B cell (primary cell): ENCODE measurements around the gene SCAMP4. TPM values are rescaled to one million over a fixed set of nuclear protein-coding genes. Genes with fewer than 3 reads are reported as not detected.

Source experiments
- ATAC-seq: fragments of 200-7000 bp; cut with Tn5 transposase; one replicate; pipeline ENCODE4 v1.10.0; 2021; ENCODE audit warnings: low read depth, mild to moderate bottlenecking, moderate number of reproducible peaks, moderate library complexity
- CTCF ChIA-PET: fragments of 350-600 bp; sonication (Branson Sonifier 250); formaldehyde crosslinking; loops from one replicate; lab custom pipeline; 2021; ENCODE audit warnings: antibody characterized with exemption, inconsistent platforms; lab: Charles Lee
- POLR2A ChIA-PET: fragments of 350-600 bp; sonication (Branson Sonifier 250); formaldehyde crosslinking; loops from one replicate; lab custom pipeline; 2021; ENCODE audit warnings: antibody characterized with exemption; lab: Charles Lee
- DNase-seq: peaks from one replicate; pipeline ENCODE4 v3.0.0; 2013
- H2AFZ ChIP-seq: 2 replicates; pipeline ENCODE4 v1.6.1; 2012; ENCODE audit warnings: mild to moderate bottlenecking, low read depth, low read length; ENCODE audit not compliant: insufficient read depth, poor library complexity, severe bottlenecking
- H3K27ac ChIP-seq, 2 donors: 1 replicate in 1 of 2; 2 replicates in 1 of 2; pipeline ENCODE4 v1.5.1; 2012 to 2013; ENCODE audit warnings: low read length in 2 of 2, mild to moderate bottlenecking in 2 of 2, moderate library complexity in 1 of 2
- H3K27me3 ChIP-seq, 4 experiments: fragments of 200-600 bp in 1 of 4; sonication (generic) in 1 of 4; replicated peaks in 1 of 4; 1 replicate in 2 of 4; 2 replicates in 2 of 4; pipeline versions ENCODE4 v1.6.1 to v1.7.0; 2013 to 2016; ENCODE audit warnings: low read length in 3 of 4, mild to moderate bottlenecking in 2 of 4, mixed read lengths in 1 of 4, moderate library complexity in 1 of 4; ENCODE audit not compliant: insufficient read depth in 4 of 4, control insufficient read depth in 3 of 4; ENCODE audit errors: control extremely low read depth in 1 of 4
- H3K36me3 ChIP-seq, 2 experiments: replicated peaks in 1 of 2; 1 replicate in 1 of 2; 2 replicates in 1 of 2; pipeline versions ENCODE4 v1.6.1 to v1.7.1; 2013; ENCODE audit warnings: low read length in 1 of 2; ENCODE audit not compliant: insufficient read depth in 2 of 2, control insufficient read depth in 1 of 2; ENCODE audit errors: control extremely low read depth in 1 of 2, extremely low read depth in 1 of 2
- H3K4me1 ChIP-seq, 2 donors: fragments of 200-600 bp in 1 of 2; sonication (generic) in 1 of 2; 1 replicate in 1 of 2; 2 replicates in 1 of 2; pipeline versions ENCODE4 v1.5.1 to v1.6.1; 2013 to 2017; ENCODE audit warnings: low read length in 2 of 2; ENCODE audit not compliant: control insufficient read depth in 2 of 2, insufficient read depth in 2 of 2
- H3K4me2 ChIP-seq: replicated peaks from 2 replicates; pipeline ENCODE3; 2012; ENCODE audit warnings: mild to moderate bottlenecking, low read depth, low read length; ENCODE audit not compliant: poor library complexity, severe bottlenecking
- H3K4me3 ChIP-seq, 5 experiments: fragments of 200-600 bp in 1 of 5; sonication (generic) in 1 of 5; 1 replicate in 3 of 5; 2 replicates in 2 of 5; pipeline versions ENCODE4 v1.5.1 to v1.7.0; 2011 to 2016; ENCODE audit warnings: low read length in 4 of 5, mild to moderate bottlenecking in 4 of 5, low read depth in 2 of 5, control low read depth in 1 of 5, moderate library complexity in 1 of 5; ENCODE audit not compliant: insufficient read depth in 1 of 5; ENCODE audit errors: control extremely low read depth in 1 of 5, extremely low read depth in 1 of 5
- H3K79me2 ChIP-seq: fragments of 200-600 bp; sonication (generic); one replicate; pipeline ENCODE4 v1.6.0; 2016; ENCODE audit warnings: low read length; ENCODE audit not compliant: control insufficient read depth, insufficient read depth
- H3K9ac ChIP-seq: fragments of 200-600 bp; sonication (generic); 2 replicates; pipeline ENCODE4 v1.6.1; 2017; ENCODE audit warnings: mild to moderate bottlenecking, low read length, moderate library complexity
- H3K9me3 ChIP-seq, 3 donors: one replicate each; pipeline versions ENCODE4 v1.6.1 to v1.7.1; 2013; ENCODE audit warnings: low read length in 2 of 3; ENCODE audit not compliant: control insufficient read depth in 2 of 3, insufficient read depth in 1 of 3; ENCODE audit errors: control extremely low read depth in 1 of 3
- H4K20me1 ChIP-seq: 2 replicates; pipeline ENCODE4 v1.6.0; 2012; ENCODE audit warnings: mild to moderate bottlenecking, low read length; ENCODE audit not compliant: insufficient read depth, control insufficient read depth, poor library complexity, severe bottlenecking
- H3K27ac Mint-ChIP-seq: one replicate; pipeline ENCODE4 v1.8.0; 2021; ENCODE audit warnings: mixed read lengths
- H3K27me3 Mint-ChIP-seq: one replicate; pipeline ENCODE4 v1.8.0; 2021; ENCODE audit warnings: mixed read lengths
- H3K4me1 Mint-ChIP-seq: one replicate; pipeline ENCODE4 v1.8.0; 2021; ENCODE audit warnings: mixed read lengths
- H3K4me3 Mint-ChIP-seq: one replicate; pipeline ENCODE4 v1.8.0; 2021; ENCODE audit warnings: mixed read lengths
- H3K9me3 Mint-ChIP-seq: one replicate; pipeline ENCODE4 v1.8.0; 2022; ENCODE audit warnings: mixed read lengths; ENCODE audit not compliant: insufficient read depth
- CTCF ChIP-seq: fragments of 200-600 bp; IDR thresholded peaks from one replicate; pipeline ENCODE4 v1.8.0; 2022; ENCODE audit warnings: antibody characterized with exemption, mild to moderate bottlenecking
- EZH2 ChIP-seq: IDR thresholded peaks from 2 replicates; pipeline ENCODE4 v1.6.1; 2012; ENCODE audit warnings: borderline replicate concordance, low read depth, mild to moderate bottlenecking, moderate library complexity, low read length; ENCODE audit not compliant: insufficient read depth, poor library complexity, severe bottlenecking
- WGBS: methylation state at CpG from one replicate; pipeline ENCODE4 v1.1.5; 2013; ENCODE audit warnings: missing lambda C conversion rate; ENCODE audit not compliant: insufficient coverage; 5-methylcytosine and 5-hydroxymethylcytosine counted together
- intact Hi-C: fragments of 100-400 bp; cut with micrococcal nuclease; formaldehyde crosslinking; loops from one replicate; pipeline ENCODE4 v1.10.0; 2022
- polyA plus RNA-seq: library from polyadenylated mRNA; depleted of rRNA; stranded (reverse); fragments of >200 nt; gene quantifications from 2 replicates; pipeline ENCODE4 v1.2.3, GENCODE V29; 2012
- total RNA-seq, 2 donors: library from RNA; stranded (reverse); fragments of 120-200 nt in 1 of 2; gene quantifications; 1 replicate in 1 of 2; 2 replicates in 1 of 2; pipeline versions ENCODE4 v1.2.3 to v1.2.4, GENCODE V29; 2013 to 2022

Gene SCAMP4
- total and polyA plus RNA-seq, 2 donors (not counting 1 experiment from before 2014, with no cell fraction given) = 47.9 to 60.0 TPM

- no peak for ATAC-seq
- Histone ChIP-seq H3K9me3 (peaks cover 0 to 3% (median 0%) of the 10 kb centered on the region in 3 donors), H3K4me3 (no peak overlapping the region), H3K27ac (no peak overlapping the region), H3K9ac (no peak overlapping the region), H3K4me2 (no peak overlapping the region), H3K79me2 (peaks cover 56% of the 10 kb centered on the region), H3K27me3 (no peaks in the 10 kb centered on the region), H3K4me1 (peaks cover 2 to 9% of the 10 kb centered on the region in 2 donors), H2AFZ (no peak overlapping the region), H3K36me3 (peaks cover 0 to 36% of the 10 kb centered on the region in 2 experiments), H4K20me1 (peaks cover 51% of the 10 kb centered on the region)
- ChIA-PET CTCF (no interaction called here), POLR2A (interaction anchor here (0.6 kb wide), 1 partner anchor 41 kb away, joined by 7 read pairs; no protein-coding TSS in a partner anchor)
- intact Hi-C loops = no loop called here
- H3K27me3 Mint-ChIP-seq = no peaks in the 10 kb centered on the region
- TF ChIP-seq EZH2 = no peak
- TF ChIP-seq CTCF = no peak
- peaks cover 8% of the 10 kb centered on the region for H3K4me1 Mint-ChIP-seq
- H3K4me3 Mint-ChIP-seq = no peak overlapping the region
- 97% methylated on average over 23 of the region's 23 CpGs for WGBS
- DNase-seq = no peak
- no peak overlapping the region for H3K27ac Mint-ChIP-seq
- no peaks in the 10 kb centered on the region for H3K9me3 Mint-ChIP-seq
Observed at GRCh38 chr19:1914826-1915341, 9.7 kb downstream of the SCAMP4 start.

GRCh38 chr19:1917146-1917545 lies 11.9 kb downstream of the SCAMP4 start:
- ChIA-PET POLR2A (no interaction called here), CTCF (no interaction called here)
- no peaks in the 10 kb centered on the region for H3K9me3 Mint-ChIP-seq
- H3K27me3 ChIP-seq = no peaks in the 10 kb centered on the region
- H2AFZ ChIP-seq = no peak overlapping the region
- H3K27me3 Mint-ChIP-seq = no peaks in the 10 kb centered on the region
- H3K27ac Mint-ChIP-seq = peak overlapping the region; percentile 41
- peaks cover 0 to 3% (median 0%) of the 10 kb centered on the region in 3 donors for H3K9me3 ChIP-seq
- H3K27ac ChIP-seq = no peak overlapping the region
- intact Hi-C loops = no loop called here
- H3K4me2 ChIP-seq = no peak overlapping the region
- no peak overlapping the region for H3K9ac ChIP-seq
- peaks cover 41% of the 10 kb centered on the region for H4K20me1 ChIP-seq
- no peak for DNase-seq
- ATAC-seq = no peak
- peaks cover 2 to 49% of the 10 kb centered on the region in 2 experiments for H3K36me3 ChIP-seq
- no peak overlapping the region for H3K4me3 ChIP-seq
- peaks cover 2% of the 10 kb centered on the region for H3K4me1 Mint-ChIP-seq
- peaks cover 0 to 7% of the 10 kb centered on the region in 2 donors for H3K4me1 ChIP-seq
- H3K79me2 ChIP-seq = peaks cover 37% of the 10 kb centered on the region
- 65% methylated on average over 16 of the region's 17 CpGs for WGBS
- TF ChIP-seq CTCF (no peak), EZH2 (no peak)
- H3K4me3 Mint-ChIP-seq = no peak overlapping the region
